ENCODE data around the gene CMIP.

DNA sequence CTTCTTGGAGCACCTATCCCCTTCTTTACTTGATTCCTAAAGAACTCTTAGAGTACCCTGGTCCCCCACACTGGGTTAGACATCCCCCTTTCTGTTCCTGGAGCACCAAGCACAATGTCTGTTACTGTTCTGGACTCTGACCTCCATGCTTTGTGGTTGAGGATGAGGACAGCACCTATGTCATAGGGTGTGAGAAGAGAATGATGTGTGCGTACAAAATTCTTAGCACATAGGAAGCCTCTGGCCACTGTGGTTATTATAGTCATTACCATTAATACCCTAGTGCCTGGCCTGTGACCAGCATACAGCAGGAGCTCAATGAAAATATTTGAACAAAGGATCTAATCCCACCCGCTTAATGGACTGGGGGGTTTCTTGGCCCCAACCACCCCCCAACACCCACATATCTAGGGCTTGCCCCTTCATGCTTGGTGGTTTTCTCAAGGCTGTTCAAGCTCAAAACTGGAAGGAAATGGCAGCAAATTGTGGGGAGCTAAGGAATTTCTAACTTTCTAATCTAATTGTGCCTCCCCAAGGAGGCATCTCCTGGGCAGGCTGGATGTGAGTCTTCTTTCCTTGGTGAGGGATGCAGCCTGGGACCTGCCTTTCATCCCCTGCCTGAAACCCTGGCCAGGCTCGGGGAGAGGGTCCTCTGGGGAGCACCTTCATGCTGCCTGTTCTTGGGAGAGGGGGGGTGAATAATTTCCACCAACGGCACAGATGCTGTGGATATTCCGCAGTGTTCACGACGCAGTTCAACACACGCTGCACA, 1.5 kb upstream of the CMIP start:
- TF ChIP-seq, protein P1, sequence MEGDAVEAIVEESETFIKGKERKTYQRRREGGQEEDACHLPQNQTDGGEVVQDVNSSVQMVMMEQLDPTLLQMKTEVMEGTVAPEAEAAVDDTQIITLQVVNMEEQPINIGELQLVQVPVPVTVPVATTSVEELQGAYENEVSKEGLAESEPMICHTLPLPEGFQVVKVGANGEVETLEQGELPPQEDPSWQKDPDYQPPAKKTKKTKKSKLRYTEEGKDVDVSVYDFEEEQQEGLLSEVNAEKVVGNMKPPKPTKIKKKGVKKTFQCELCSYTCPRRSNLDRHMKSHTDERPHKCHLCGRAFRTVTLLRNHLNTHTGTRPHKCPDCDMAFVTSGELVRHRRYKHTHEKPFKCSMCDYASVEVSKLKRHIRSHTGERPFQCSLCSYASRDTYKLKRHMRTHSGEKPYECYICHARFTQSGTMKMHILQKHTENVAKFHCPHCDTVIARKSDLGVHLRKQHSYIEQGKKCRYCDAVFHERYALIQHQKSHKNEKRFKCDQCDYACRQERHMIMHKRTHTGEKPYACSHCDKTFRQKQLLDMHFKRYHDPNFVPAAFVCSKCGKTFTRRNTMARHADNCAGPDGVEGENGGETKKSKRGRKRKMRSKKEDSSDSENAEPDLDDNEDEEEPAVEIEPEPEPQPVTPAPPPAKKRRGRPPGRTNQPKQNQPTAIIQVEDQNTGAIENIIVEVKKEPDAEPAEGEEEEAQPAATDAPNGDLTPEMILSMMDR (conservative IDR thresholded peaks at IDR 0.05; ENCODE audit: low read length) = no peak
- TF ChIP-seq EZH2phosphoT487 (IDR thresholded peaks at IDR 0.05; ENCODE audit: borderline replicate concordance) = no peak

Data from Loucy (cell line).